ENCODE data around the gene PNKD.

Gene PNKD

DNA sequence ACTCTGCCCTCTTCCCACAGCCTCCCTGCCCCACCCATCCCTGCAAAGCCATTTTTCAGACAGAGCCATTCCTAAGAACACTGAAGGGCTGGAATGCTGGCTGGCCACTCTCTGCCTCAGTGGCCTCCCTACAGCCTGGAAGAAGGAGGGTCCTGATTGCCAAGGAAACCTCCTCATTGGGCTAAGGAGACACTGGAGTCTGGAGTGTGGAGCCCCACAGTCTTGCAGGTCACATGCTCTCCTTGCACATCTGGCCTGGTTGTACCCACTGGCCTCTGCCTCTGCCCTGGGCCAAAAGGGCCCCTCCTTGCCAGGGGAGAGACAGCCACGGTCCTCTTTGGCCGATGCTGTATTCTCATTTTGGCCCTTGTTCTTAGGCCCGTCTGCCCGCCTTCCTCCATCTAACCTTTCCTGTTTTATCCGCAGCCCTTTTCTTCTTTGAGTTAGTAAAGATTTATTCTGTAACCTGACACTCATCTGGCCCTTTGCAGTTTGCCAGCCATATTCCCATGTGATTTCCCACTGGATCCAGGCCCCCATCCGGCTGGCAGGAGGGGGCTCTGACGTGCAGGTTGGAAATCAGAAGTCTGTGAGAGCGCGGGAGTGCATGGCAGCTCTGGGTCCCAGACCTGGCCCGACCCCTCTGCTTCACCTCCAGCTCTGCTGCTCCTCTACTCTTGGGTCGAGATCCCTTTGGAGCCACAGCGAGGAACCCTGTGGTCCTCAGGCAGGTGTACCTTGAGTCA lies 75.3 kb downstream of the PNKD start:
- no peak for DNase-seq

DNA sequence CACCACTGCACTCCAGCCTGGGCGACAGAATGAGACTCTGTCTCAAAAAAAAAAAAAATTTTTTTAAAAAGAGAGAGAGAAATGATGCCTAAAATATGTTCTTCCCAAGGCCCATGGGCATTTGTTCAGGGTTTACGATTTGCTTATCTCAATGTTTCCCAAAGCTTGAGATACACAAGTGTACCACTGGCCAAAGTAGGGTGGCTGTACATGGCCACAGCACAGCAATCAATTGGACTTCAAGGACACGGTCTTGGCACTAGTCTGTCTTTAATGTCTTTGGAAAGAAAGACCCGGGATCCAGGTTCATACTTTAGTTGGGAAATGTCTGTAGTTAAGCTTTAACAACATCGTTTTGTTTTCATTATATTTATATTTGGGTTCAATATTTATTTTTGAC lies 76.9 kb downstream of the PNKD start:
- no peak for DNase-seq

DNA sequence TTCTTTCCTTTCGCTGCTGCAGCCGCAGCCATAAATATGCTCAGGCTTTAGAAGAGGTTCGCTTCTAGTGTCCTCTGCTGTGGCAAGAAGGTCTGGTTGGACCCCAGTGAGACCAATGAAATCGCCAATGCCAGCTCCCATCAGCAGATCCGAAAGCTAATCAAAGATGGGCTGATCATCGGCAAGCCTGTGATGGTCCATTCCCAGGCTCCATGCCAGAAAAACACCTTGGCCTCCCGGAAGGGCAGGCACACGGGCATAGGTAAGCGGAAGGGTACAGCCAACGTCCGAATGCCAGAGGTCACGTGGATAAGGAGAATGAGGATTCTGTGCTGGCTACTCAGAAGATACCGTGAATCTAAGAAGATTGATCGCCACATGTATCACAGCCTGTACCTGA lies 83.7 kb downstream of the PNKD start:
- DNase-seq: no peak

DNA sequence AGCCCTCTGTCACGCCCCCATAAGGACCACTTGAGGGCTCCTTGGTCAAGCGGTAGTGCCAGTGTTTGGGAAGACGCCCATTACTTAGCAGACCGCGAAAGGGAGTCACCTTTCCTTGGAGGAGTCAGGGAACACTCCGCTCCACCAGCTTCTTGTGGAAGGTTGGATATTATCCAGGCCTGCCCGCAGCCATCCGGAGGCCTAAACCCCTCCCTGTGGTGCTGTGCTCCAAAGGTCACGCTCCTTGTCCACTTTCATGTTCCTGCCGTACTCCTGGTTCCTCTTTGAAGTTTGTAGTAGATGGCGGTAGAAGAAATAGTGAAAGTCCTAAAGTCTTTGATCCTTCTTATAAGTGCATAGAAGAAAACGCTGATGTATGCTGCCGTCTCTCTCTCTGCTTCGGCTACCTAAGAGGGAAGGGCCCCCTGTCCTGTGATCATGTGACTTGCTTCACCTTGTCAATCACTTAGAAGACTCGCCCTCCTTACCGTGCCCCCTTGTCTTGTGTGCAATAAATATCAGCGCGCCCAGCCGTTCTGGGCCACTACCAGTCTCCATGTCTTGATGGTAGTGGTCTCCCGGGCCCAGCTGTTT lies 84.6 kb downstream of the PNKD start:
- DNase-seq: no peak

DNA sequence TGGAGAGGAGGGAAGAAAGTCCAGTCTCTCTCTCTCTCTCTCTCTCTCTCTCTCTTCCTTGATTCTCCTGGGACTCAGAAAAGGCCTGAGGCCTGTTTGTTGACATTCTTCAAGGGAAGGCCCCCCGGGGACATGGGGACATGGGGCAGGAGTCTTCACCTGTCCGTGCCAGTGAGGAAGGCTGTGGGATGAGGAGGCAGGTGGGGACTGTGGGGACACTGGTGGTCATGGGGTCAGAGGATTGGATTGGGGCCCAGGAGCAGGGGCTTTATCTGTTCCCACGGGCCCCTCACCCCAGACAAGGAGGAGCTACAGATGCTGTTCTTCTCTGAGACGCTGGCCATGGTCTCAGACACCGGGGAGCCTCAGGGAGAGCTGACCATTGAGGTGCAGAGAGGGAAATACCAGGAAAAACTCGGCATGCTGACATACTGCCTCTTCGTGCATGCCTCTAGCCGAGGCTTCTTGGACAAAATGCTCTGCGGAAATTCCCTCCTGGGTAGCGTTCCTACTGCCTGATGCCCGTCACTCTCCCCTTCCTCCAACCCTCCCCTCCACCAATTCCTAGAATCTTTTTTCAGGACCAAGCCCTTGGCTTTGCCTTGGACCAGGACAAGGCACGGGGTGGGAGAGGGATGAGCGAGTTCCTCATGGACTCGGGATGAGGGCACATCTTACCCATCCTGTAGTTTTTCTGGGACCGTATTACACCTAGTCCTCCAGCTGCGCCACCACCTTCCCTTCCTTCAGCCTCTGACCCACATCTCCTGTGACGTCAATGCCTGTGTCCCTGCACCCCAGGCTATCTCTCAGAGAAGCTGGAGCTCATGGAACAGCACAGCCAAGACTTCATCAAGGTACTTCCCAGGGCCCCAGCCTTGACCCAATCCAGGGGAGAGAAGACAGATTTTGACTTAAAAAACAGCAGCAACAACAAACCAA lies 87.2 kb downstream of the PNKD start:
- DNase-seq: no peak

DNA sequence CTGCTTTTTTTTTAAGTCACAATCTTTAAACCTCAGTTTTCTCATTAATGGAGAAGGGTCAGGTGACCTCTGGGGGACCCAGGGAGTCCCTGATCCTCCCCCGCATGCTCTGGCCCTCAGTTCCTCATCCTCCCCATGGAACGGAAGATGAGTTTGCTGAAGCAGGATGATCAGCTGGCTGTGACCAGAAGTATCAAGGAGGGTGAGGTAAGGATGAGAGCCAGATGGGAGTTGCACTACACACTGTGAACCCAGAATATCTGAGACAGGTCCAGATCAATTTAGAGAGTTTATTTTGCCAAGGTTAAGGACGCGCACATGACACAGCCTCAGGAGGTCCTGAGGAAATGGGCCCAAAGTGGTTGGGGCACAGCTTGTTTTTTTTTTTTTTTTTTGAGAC lies 90.1 kb downstream of the PNKD start:
- DNase-seq: no peak

DNA sequence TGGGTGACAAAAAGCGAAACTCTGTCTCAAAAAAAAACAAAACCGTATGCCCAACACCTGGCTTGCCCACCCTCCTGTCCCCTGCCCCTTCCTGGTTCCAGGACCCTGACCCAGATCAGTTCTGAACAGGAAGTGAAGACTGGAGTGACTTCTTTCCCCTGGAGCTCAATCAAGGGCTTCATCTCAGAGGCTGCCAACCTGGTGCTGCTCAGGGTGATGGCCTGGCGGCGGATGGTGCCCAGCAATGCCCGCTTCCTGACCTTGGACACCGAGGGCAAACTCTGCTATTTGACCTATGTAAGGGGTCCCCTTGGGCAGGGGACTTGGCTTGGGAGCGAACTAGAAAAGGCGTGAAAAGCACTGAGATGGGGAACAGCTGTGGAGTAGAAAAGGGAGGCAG lies 92.3 kb downstream of the PNKD start:
- no peak for DNase-seq

DNA sequence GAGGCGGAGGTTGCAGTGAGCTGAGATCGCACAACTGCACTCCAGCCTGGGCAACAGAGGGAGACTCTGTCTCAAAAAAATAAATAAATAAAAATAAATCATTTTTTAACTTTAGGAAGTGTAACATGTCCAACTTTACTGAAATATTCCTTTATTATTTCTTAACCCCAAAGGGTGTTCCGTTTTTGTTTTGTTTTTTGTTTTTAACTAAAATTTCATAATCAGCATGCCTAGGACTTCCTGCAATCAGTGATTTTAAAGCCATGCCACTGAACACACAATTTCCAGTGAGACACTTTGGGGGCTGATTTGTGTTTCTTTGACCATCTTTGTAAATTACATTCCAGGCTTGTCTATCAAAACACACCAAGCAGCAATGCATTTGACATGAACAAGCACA lies 93.4 kb downstream of the PNKD start:
- no peak for DNase-seq

DNA sequence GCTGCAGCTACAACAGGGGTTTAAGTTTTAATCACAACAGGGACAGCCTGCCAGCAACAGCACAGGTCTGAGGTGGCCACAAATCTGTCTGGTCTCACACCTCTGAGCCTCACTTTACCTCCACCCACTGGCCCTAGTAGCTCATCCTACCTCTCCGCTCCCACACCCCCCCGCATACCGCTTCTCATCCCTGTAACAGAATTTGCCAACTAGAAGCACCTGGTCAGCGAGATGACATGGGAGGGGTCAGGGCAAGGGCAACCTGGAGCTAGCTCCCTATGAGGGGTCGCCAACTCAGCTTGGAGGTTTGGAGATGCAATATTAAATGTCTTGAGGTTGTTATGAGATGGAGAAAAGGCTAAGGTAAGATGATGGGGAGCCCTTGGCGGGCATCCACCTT lies 93.9 kb downstream of the PNKD start:
- DNase-seq: no peak

DNA sequence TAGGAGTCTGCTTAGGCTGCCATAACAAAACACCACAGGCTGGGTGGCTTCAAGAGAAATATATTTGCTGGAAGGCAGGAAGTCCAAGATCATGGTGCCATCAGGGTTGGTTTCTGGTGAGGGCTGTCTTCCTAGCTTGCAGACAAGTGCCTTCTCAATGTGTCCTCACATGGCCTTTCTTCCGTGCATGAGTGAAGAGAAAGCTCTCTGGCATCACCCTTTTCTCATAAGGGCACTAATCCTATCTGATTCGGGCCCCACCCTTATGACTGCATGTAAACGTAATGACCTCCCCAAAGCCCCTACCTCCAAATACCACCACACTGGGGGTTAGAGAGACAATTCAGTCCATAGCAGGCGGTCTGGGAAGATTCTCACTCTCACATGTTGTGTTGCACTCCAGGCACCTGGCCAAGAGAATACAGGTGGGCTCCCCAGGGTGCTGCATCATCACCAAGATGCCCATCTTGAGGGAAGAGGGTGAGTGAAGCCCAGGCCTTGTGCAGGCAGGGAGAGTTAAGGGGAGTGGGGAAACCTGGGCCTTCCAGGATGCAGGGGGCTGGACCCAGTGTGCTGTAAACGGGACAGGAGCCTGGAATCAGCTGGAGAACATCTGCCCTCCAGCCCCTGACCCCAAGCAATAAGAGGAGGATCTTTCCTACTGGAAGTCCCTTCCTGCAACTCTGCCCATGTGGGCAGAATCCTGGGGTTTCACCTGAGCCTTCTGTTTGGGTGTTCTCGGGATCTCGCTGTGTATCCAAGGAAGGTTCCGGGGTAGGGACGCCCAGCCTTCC lies 96.5 kb downstream of the PNKD start:
- DNase-seq: no peak

DNA sequence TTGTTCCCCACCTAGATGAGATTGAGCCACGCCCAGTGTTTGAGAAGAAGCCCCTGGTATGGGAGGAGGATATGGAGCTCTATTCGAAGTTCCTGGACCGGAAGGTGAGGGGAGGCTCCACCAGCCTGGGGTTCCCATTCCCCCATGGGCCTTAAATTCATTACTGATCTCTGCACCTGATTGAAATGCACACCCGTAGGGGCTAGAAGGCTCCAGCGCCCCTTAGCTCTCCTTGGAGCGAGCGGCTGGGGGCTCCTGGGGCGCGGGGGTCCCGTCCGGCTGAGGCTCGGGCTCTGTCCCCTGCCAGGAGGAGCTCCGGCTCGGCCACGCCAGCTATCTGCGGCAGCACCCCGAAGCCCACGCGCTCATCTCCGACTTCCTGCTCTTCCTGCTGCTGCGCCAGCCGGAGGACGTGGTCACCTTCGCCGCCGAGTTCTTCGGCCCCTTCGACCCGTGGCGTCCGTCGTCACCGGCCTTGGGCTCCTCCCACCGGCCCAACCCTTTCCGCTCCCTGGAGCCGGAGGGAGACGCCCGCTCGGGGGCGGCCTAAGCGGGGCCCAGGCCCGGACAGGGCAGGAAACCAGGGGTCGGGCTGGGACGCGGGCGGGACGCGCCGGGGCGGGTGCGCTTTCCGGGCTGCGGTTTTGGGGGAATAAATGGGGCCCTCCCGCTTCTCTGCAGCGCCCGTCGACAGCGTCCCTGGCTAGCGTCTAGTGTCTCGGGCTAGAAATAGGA lies 97.3 kb downstream of the PNKD start:
- no peak for DNase-seq

DNA sequence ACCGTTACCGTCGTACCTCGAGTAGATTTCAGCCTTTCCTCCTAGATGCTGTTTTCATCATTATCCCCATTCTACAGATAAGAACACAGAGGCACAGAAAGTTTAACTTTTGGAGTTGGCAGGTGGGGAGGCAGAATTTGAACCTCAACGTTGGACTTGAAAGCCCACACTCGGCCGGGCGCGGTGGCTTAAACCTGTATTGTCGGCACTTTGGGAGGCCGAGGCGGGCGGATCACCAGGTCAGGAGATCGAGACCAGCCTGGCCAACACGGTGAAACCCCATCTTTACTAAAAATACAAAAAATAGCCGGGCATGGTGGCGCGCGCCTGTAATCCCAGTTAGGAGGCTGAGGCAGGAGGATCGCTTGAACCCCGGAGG lies 97.8 kb downstream of the PNKD start:
- no peak for DNase-seq

DNA sequence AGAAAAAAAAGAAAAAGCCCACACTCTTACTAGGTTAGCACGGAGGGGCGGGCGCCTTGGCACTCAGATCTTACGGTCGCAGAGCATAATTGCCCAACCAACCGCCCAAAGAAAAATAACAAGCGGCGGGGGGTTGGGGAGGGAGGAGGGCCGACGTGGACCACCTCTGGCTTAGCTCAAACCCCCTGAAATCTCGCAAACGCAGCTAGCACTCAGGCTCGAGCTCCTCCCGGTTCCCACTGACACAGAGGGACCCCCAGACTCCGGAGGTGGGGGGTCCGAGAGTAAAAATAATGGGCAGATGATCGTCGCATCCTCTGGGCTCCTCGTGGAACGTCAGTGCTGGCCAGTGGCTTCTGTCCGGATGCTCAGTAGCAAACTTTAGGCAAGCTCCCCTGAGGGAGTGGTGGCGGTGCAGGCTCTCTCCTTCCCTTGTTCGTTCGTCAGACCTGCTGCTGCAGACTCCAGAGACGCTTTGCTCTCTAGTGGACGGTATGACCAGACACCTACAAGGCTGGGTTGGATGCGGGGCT lies 98.4 kb downstream of the PNKD start:
- no peak for DNase-seq

DNA sequence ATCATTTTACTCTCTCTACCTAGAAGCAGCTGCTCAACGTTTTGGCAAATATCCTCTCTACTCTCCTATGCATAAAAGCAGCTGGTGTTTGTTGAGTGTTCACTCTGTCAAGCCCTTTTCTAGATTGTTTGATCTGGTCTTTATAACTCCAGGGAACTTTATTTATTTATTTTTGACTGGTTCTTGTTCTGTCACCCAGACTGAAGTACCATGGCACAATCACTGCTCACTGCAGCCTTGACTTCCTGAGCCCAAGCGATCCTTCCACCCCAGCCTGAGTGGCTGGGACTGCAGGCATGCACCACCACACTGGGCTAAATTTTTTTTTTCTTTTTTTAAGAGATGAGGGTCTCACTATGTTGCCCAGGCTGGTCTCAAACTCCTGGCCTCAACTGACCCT lies 99.0 kb downstream of the PNKD start:
- DNase-seq: peak; percentile 74

DNA sequence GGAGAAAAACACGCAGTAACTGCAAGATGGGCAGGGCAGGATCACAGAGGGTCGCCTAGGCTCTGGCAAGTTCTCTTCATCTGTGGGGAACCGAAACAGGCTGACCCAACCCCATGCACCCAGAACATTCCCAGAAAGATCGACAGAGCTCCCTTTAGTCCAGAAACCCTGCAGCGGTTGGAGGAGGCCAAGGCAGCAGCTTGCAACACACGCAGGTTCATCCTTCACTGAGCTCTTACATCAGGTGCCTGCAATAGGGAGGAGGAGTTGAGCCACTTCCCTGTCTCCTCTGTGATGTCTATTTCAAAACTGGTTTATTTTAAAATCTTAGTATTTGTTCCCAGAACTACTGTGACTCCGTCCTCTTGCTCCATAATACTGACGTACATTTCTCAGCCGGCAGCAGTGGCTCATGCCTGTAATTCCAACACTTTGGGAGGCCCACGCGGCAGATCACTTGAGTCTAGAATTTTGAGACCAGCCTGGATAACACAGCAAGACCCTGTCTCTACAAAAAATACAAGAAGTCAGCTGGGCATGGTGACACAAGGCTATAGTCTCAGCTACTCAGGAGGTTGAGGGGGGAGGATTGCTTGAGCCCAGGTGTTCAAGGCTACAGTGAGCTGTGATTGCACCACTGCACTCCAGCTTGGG lies 100.2 kb downstream of the PNKD start:
- DNase-seq: no peak

DNA sequence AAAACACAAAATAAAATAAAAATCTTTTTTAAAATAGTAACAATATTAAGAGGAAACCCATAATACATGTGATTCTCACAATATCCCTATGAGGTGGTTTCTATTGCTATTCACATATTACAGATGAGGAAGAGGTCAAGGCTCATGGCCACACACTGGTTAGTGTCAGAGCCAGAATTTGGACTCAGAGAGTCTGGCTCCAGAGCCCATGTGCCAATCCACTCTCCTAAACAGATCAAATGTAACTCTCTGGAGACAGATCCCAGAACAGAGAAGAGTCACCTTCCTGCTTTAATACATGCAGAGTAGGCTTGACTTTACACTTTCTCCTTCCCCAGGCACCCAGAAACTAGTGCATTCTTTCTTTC lies 101.6 kb downstream of the PNKD start:
- no peak for DNase-seq

DNA sequence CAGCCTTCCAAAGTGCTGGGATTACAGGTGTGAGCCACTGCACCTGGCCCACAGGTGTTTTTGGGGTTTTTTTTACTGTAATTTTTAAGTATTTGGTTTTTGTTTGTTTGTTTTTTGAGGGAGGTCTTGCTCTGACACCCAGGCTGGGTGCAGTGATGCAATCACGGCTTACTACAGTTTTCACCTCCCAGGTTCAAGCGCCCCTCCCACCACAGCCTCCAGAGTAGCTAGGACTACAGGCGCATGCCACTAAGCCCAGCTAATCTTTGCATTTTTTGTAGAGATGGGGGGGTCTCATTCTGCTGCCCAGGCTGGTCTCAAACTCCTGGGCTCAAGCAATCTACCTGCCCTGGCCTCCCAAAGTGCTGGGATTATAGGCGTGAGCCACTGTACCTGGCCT lies 104.5 kb downstream of the PNKD start:
- DNase-seq: no peak

DNA sequence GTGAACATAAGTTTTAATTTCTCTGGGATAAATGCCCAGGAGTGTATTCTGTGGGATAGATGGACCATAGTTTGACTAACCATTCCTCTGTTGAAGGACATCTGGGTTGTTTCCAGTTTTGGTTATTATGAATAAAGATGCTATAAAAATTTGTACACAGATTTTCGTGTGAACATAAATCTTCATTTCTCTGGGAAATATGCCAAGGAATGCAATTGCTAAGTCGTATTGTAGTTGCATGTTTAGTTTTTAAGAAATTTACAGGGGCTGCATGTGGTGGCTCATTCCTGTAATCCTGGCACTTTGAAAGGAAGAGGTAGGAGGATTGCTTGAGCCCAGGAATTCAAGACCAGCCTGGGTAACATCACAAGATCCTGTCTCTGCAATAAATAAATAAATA lies 104.9 kb downstream of the PNKD start:
- DNase-seq: no peak

DNA sequence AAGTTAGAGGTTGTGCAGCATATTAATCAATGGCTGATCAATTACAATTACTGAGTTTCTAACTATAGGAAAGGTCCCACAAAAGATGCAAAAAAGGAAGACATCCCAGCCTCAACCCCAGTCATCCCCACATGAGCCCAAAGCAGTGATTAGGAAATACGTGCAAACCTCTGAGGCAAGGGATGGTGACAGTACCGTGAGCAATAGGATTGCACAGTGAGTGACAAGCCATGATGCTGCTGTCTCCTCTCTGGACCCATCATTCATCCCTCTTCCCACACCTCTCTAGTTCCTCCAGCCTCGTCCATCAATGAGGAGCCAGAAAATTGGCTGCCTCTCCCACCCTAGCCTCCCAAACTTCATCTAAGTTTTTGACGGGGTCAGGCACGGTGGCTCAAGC lies 107.7 kb downstream of the PNKD start:
- DNase-seq: no peak

DNA sequence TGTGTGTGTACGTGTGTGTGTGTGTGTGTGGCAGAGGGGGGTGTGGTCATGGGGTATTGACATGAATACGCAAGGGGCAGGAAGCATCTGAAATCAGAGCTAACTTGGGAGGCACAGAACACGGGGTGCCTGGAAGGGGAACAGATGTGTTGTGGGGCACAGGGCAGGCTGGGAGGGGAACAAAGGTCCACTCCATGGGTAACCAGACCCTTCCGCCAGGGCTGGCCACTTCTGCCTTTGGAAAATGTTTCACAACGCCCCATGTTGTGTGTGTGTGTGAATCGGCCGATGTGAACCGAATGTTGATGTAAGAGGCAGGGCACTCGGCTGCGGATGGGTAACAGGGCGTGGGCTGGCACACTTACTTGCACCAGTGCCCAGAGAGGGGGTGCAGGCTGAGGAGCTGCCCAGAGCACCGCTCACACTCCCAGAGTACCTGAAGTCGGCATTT lies 111.6 kb downstream of the PNKD start, which contains the start of gene SLC11A1:
Gene SLC11A1, plus strand, starts transcription at position 358 of the 451 bp plus-strand sequence. CDS start 96 bp downstream, outside the sequence.
- no peak for DNase-seq

DNA sequence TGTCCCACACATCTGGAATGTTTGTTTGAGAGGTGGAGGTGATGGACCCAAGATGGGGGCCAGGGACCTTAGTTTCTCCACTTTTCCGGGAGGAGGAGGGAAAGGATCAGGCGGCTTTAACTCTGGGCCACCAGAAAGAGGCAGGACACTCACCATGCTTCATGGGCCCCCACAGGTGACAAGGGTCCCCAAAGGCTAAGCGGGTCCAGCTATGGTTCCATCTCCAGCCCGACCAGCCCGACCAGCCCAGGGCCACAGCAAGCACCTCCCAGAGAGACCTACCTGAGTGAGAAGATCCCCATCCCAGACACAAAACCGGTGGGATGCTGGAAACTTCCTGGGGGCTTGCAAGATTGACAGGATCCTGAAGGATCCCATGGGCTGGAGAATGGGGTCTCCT lies 112.5 kb downstream of the PNKD start:
- no peak for DNase-seq
